GM18868 (cell line): Measurements from ENCODE around the gene PRTN3.
"Not testable (repeated sequence)": the region's sequence is repeated elsewhere in the genome, so short reads cannot be mapped to it uniquely, and the experiment has no call there.

Experiments used
- ATAC-seq: cut with Tn5 transposase; IDR thresholded peaks from one replicate; pipeline ENCODE4 v1.9.1; 2021; ENCODE audit warnings: mild to moderate bottlenecking, moderate library complexity; ENCODE audit not compliant: unreplicated experiment

The PRTN3 gene

DNA sequence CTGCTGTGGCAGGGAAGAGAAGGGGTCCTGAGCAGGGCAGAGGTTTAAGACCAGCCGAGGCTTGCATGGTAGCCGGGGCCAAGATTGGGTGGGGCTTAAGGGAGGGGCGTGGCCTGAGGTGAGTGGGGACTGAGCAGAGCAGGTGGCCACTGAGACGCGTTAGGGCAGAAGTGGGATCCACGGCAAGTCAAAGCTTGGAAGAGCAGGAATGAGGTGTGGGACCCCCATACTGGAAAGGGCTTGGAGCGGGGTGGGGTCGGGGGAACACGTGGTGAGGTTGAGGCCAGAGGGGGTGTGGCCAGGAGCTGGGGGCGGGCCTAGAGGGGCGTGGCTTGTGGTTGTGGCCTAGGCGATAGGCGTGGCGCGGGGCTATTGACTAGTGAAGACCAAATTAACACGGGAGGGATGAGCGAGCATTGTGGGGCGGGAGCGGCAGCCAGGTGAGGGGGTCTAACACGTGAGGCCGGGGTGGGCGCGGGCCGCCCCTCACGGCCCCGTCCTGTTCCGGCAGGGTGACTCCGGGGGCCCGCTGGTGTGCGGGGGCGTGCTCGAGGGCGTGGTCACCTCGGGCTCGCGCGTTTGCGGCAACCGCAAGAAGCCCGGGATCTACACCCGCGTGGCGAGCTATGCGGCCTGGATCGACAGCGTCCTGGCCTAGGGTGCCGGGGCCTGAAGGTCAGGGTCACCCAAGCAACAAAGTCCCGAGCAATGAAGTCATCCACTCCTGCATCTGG lies 21.9 kb downstream of the PRTN3 start:
- ATAC-seq = no peak

DNA sequence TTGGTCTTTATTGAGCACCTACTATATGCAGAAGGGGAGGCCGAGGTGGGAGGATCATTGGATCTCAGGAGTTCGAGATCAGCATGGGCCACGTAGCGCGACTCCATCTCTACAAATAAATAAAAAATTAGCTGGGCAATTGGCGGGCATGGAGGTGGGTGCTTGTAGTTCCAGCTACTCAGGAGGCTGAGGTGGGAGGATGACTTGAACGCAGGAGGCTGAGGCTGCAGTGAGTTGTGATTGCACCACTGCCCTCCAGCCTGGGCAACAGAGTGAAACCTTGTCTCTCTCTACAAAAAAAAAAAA lies 22.5 kb downstream of the PRTN3 start:
- ATAC-seq = no peak

DNA sequence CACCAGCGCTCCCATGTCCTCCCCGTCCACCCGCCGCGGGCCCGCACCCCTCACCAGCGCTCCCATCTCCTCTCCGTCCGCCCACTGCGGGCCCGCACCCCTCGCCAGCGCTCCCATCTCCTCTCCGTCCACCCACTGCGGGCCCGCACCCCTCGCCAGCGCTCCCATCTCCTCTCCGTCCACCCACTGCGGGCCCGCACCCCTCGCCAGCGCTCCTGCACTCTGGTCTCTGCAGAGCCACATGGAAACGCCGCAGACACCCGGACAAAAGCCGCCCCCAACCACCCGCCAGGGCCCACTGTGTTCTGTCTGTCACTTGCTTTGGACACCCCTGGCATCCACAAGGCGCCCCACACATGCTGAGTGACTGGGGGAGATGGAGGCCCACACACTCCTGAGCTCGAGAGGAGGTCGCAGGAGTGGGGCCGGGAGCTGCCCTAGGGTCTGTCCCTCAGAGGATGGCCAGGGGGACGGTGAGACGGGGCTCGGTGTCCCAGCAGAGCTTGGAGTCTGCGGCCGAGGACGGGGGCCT lies 26.0 kb downstream of the PRTN3 start:
- no peak for ATAC-seq

DNA sequence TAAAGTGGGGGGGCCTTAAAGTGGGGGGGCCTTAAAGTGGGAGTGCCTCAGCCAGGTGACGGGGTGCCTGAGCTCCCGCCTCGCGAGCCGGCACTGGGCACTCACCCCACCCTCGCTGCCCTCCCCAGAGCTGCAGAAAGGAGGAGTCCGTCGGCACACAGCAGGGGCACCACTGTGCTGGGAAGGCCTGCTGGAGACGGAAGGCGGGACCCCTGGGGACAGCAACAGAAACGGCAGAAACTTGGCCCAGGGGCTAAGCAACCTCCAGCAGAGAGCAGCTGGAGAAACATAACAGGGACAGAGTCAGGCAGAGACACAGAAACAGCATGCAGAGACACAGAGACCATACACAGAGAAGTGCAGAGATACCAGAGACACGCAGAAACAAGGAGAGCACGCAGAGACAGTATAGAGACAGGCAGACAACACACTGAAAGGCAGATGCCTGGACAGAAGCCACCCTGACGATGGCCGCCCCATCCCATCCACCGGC lies 26.5 kb downstream of the PRTN3 start:
- ATAC-seq = no peak

DNA sequence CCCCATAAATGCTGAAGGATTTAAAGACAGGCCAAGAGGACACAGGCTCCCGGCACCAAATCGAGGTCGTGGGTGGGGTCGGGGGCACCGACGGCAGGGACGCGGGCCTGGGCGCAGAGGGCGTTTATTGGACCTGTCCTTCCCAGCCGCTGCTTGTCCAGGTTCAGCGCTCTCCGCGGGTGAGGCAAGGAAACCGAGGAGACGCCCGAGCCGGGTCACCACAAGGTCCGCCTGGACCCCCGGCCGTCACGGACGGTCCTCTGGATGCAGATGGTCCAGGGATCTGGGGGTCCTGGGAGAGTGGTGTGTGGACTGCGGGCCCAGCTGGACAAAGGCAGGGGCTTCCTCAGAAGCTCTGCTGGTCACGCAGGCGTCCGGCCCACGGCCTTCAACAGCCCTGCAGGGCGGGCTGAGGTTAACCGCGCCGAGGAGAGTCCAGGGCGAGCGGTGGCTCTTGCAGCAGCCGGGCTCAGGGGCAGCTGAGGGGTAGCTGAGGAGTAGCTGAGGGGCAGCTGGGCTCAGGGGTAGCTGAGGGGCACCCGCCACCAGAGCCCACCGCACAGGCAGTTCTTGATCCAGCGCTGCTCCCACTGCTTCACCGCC lies 27.2 kb downstream of the PRTN3 start:
- no peak for ATAC-seq

DNA sequence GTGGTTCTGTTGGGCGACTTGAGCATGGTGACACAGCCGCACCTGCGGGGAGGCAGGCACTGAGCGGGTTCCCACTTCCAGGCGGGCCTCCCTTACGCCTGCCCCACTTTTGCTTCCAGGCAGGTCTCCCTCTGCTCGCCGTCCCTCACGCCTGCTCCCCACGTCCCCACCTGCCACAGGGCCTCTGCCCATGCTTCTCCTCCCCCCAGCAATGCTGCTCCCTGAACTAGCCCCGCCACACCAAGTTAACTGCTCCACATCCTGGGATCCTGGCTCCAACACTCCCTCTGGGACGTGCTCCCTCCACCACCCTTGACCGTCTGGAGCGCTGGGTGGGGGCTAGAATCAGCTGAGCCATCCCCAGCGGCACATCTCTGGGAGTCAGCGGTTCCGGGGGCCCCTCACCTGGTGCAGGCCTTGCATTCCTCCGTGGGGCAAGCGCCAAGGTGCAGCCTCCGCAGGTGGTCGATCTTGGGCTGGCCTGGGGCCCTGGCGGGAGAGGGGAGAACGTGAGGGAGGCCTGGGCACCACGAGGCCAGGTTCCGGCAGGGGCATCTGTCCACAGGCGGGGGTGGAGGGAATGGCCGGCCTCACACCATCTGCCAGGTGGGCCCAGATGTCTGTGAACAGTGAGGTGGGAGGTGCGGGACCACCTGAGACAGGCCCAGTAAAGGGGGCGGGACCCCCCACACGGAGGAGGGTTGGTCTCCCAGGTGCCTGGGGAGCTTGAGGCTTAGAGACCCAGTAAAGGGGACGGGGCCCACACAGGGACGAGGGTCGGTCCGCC lies 27.9 kb downstream of the PRTN3 start:
- no peak for ATAC-seq

DNA sequence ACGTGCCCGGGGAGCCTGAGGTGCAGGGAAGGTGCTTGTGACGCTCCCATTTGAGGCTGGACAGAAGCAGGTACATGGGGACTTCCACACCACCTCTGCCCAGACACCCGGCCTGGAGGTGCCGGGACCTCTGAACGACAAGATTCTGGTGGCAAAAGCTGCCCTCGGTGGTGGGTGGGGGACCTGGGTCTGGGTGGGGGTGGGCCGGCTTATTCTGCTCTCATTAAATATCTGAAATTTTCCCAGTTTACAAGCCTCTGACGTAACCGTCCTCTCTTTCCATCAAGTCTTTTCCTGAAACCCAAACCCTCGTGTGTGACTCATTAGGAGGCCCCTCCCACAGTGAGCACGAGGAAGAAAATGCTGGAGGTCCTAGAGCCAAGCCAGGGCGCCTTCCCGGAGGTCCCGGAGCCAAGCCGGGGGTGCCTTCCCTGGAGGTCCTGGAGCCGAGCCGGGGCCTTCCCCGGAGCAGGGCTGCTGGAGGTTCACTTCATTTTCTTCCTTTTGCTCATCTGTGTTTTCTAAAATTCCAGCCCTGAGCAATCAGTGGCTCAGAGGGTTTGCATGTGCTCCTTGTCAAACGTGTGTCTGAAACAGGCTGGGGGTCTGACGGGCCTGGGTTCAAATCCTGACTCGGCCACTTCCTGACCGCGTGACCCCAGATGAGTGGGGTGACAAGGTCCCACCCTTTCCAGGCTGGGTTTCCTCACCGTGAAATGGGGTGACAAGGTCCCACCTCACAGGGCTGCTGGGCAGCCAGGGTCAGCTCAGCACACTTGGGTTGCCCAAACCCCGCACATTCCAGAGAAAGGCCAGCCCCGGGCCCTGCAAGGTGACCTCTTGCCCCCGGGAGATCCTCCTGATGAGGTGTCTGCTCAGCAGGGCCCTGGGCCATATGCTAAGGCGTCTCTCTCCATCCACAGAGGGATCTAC lies 28.7 kb downstream of the PRTN3 start:
- no peak for ATAC-seq

DNA sequence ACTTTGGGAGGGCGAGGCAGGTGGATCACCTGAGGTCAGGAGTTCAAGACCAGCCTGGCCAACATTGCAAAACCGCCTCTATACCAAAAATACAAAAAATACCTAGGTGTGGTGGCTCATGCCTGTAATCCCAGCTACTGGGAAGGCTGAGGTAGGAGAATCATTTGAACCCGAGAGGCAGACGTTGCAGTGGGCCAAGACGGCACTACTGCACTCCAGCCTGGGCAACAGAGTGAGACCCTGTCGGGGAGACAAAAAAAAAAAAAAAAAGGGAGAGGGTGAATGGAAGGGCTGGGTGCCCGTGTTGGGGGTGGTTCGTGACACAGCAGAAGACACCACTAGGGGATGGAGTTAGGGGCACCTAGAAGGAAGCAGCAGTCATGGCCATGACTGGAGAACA lies 29.5 kb downstream of the PRTN3 start:
- ATAC-seq = no peak

DNA sequence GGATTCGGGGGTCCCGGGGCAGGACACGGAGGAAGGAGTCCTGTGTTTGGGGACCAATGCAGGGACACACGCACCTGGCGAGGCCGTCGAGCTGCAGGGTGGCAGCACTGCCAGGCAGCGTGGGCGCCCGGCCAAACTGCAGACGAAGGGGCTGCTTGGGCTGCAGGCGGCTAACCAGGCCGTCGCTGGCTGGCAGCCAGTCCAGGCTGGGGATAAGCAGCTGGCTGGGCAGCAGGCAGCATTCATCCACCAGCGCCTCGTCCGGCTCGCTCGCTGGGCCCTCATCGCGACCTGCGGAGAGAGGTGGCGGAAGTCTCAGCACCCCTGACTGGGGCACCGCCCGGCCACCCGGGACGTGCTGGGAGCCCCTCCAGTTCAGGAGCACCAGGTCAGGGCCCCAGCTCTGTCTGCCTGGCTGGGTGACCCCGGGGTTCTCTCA lies 30.2 kb downstream of the PRTN3 start:
- ATAC-seq = no peak

DNA sequence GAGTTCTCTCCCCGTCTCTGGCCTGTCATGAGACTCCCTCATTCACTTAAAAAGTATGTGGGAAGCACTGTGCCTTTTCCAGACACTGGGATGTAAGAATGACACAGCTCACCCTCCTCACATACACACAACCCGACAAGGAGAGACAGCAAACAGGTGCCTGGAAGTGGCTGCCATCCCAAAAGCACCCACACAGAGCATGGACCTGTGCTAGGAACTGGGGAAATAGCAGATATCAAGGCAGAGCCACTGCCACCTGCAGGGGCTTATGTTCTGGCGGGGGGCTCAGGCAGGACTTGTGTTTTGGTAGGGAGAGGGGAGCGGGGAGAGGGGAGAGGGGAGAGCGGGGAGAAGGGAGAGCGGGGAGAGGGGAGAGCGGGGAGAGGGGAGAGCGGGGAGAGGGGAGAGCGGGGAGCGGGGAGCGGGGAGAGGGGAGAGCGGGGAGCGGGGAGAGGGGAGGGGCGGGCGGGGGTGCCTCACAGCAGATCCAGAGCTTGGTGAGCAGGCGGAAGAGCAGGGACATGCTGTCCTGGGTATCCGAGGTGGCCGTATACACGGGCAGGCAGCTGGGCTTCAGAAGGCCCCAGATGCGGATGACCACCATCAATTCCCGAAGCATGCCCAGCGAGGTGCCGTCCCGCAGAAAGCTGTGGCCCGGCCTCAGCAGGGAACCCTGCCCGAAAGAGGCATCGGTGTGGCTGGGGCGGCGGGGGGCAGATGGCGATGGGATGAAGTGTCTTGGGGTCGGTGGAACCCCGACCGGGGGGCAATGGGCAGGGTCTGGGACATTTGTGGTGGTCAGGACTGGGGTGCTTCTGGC lies 30.9 kb downstream of the PRTN3 start:
- no peak for ATAC-seq

DNA sequence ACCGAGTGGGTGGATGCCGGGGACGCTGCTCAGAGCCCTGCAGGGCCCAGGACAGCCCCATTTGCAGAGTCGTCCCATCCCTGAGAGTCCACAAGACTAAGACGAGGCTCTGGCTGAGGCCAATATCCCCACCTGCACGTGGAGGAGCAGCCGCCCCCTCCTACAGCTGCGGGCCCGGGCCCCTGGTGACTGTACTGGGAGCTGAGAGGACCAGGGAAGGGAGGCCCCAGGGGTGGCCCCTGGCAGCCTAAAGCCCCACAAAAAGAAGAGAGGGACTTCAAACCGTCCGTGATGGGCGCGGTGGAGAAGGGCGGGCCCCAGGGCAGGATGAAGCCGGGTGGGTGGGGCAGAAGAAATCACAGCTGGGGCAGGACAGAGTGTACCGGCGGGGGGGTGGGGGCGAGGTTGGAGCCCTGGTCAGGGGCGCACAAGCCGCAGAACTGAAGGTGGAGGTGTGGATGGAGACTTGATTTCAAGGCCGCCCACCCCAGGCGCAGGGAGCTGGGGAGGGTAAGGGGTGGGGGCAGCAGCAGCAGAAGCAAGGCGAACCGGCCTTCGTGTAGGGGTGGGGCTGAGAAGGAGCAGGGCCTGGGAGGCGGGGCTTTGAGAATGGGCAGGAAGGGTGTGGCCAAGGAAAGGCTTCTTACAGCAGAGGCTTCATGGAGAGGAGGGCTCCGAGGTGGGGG lies 31.6 kb downstream of the PRTN3 start:
- no peak for ATAC-seq

DNA sequence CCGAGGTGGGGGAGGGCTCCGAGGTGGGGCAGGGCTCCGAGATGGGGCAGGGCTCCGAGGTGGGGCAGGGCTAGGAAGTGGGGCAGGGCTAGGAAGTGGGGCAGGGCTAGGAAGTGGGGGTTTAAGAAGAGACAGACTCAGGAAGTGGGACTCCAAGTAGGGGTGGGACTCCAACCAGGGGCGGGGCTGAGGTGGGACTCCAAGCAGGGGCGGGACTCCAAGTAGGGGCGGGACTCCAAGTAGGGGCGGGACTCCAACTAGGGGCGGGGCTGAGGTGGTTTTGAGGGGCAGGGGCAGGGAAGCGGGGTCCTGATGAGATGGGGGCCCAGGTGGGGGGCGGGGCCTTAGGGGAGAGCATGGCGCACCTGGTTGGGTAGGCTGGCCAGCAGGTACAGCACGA lies 32.3 kb downstream of the PRTN3 start:
- no peak for ATAC-seq

DNA sequence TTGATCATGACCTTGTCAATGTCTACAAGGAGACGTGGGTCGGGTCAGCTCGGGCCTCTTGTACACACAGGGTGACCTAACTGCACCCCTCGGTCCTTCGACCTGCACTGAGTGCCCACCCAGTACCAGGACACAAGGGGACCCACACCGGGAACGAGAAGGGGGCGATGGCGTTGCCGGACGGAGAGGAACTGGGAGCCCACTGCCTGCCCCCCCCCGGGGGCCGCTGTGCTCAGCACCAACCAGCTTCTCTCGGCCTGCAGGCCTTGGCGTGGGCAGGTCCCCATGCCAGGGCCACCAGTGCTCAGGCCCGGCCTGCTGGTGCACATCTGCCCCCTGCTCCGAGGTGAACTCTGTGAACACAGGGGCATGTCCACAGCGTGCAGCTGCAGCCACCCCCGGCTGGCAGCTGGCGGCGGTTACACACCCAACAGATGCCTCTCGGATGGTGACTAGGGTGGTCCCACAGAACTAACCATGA lies 32.8 kb downstream of the PRTN3 start:
- ATAC-seq = no peak

DNA sequence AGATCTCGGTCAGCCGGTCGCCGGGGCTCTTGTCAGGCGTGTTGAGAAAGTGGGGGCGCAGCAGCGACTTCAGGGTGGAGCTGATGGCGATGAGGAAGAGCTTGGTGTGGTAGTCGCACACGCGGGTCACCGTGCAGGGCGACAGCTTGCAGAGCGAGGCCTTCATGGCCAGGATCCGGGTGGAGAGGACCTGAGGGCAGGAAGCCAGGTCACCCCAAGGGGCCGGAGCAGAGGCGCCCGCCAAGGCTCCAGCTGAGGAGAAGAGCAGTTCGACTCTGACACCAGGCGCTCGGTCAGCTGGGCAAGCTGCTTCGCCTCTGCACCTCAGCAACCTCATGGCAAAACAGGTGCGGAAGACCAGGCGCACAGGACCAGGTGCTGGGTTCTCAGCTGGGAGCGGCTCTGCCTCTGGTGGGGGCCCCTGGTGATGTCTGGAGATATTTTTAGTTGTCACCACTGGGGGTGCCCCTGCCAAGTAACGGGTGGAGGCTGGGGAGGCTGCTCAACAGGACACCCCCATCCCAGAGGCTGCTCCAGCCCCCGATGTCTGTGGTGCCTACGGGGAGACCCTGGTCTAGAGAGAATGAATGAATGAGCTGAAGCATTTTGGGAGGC lies 34.6 kb downstream of the PRTN3 start:
- ATAC-seq = no peak

DNA sequence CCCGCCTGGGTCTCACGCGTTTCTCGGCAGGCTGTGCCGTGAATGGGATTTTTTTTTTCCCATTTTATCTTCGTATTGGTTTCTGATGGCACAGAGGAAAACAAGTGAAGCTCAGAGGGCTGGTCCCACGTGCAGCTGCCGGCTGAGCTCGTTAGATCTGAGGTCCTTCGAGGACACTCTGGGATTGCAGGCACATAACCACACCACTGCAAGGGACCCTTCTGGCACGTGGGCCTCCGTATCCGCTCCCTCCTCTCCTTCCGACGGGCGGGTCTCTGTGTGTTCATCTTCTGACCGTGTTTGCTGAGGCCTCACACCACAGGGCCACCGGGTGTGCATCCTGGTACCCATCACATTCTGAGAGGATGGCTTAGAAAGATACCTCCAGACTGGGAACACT lies 35.3 kb downstream of the PRTN3 start:
- no peak for ATAC-seq

DNA sequence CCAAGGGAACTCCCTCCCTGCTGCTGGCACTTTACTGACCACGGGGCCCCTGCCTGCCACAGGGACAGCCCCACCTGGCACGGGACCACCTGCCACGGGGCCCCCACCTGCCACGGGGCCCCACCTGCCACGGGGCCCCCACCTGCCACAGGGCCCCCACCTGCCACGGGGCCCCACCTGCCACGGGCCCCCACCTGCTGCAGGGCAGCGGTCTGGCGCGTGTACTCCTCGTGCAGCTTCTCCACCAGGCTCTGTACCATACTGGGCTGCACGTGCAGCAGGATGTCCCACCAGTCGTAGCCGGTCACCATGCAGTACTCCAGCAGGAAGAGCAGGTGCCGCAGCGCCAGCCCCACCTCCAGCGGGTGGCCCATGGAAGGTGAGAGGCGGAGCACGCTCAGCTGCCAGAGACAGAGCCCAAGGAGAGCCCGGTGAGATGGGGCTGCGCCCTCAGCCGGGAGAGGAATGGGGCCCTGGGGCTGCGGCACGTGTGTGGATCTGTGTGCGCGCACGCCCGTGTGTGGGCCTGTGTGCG lies 36.0 kb downstream of the PRTN3 start:
- ATAC-seq = no peak

DNA sequence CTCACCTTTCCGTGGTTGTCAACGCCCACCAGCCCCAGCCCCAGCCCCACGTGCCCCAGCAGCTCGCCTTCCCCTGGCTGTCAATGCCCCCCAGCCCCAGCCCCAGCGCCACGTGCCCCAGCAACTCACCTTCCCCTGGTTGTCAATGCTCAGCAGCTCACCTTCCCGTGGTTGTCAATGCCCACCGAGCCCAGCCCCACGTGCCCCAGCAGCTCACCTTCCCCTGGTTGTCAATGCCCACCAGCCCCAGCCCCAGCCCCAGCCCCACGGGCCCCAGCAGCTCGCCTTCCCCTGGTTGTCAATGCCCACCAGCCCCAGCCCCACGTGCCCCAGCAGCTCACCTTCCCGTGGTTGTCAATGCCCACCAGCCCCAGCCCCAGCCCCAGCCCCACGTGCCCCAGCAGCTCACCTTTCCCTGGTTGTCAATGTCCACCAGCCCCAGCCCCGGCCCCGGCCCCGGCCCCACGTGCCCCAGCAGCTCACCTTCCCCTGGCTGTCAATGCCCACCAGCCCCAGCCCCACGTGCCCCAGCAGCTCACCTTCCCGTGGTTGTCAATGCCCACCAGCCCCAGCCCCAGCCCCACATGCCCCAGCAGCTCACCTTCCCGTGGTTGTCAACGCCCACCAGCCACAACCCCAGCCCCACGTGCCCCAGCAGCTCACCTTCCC lies 37.3 kb downstream of the PRTN3 start:
- not testable (repeated sequence) for ATAC-seq
